HG02884 (cell line): ENCODE results near the gene ZNF208.
"Not testable (repeated sequence)": the region's sequence is repeated elsewhere in the genome, so short reads cannot be mapped to it uniquely, and the experiment has no call there.

Experiments
- ATAC-seq: cut with Tn5 transposase; IDR thresholded peaks from one replicate; pipeline ENCODE4 v1.9.1; 2021; ENCODE audit warnings: mild to moderate bottlenecking, moderate library complexity; ENCODE audit not compliant: unreplicated experiment

ZNF208 gene

DNA sequence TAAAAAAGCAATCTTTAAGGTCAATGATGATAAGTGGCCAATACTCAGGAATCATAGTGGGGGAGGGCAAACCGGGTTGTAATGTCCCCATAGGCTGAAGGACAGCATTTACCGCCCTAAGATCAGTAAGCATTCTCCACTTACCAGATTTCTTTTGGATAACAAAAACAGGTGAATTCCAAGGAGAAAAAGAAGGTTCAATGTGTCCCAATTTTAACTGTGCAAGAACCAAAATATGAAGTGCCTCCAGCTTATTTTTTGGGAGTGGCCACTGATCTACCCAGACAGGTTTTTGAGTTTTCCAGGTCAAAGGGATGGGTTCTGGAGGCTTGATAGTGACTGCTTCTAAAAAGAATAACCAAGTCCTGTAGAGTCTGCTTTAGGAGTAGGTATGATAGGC, 125.2 kb downstream of the ZNF208 start:
- ATAC-seq, result not testable (repeated sequence)

DNA sequence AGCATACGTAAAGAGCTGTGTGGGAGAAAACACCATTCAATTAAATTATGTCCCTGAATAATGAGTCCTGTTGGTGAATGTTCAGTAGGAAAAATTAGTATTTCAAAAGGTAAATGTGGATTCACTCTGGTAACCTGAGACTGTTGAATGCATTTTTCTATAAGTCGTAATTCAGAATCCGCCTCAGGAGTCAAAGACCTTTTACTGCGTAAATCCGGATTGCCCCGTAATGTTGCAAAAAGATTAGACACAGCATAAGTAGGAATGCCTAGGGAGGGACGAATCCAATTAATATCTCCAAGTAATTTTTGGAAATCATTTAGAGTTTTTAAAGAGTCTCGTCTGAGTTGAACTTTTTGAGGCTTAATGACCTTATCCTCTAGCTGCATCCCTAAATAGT, 126.0 kb downstream of the ZNF208 start:
- not testable (repeated sequence) for ATAC-seq

- ATAC-seq, result no peak
Observed at GRCh38 chr19:21883516-21883915, 127.2 kb downstream of the ZNF208 start.
